H9 (cell line): ENCODE results near the gene MARK4. TPM values are rescaled to one million over a fixed set of nuclear protein-coding genes. Genes with fewer than 3 reads are reported as not detected.
A peak's percentile ranks its signal among the peaks of the same experiment; 100 is the strongest.

Experiments
- DNase-seq: peaks from one replicate; pipeline ENCODE4 v3.0.0-alpha.2; 2017
- H2AFZ ChIP-seq: one replicate; pipeline ENCODE4 v1.6.1; 2013; ENCODE audit warnings: mild to moderate bottlenecking, low read length, control low read depth, moderate library complexity
- H2AK5ac ChIP-seq: 2 replicates; pipeline ENCODE4 v1.6.1; 2013; ENCODE audit warnings: low read length, control low read depth, mixed read lengths; ENCODE audit not compliant: insufficient read length
- H2BK120ac ChIP-seq: one replicate; pipeline ENCODE4 v1.6.1; 2013; ENCODE audit warnings: low read depth, mild to moderate bottlenecking, low read length, control low read depth, inconsistent platforms; ENCODE audit not compliant: poor library complexity, severe bottlenecking
- H2BK12ac ChIP-seq: 2 replicates; pipeline ENCODE4 v1.6.1; 2013; ENCODE audit warnings: low read length, control low read depth, mixed read lengths, low read depth; ENCODE audit not compliant: insufficient read length
- H2BK15ac ChIP-seq: 2 replicates; pipeline ENCODE4 v1.6.1; 2013; ENCODE audit warnings: low read depth, low read length, control low read depth
- H2BK20ac ChIP-seq: one replicate; pipeline ENCODE4 v1.6.1; 2013; ENCODE audit warnings: low read depth, mild to moderate bottlenecking, low read length, control low read depth, inconsistent platforms; ENCODE audit not compliant: poor library complexity, severe bottlenecking
- H2BK5ac ChIP-seq: 2 replicates; pipeline ENCODE4 v1.6.1; 2013; ENCODE audit warnings: low read length, control low read depth, mixed read lengths; ENCODE audit not compliant: insufficient read length
- H3K14ac ChIP-seq: 2 replicates; pipeline ENCODE4 v1.6.1; 2013; ENCODE audit warnings: low read length, control low read depth; ENCODE audit not compliant: insufficient read depth
- H3K18ac ChIP-seq: 2 replicates; pipeline ENCODE4 v1.6.1; 2013; ENCODE audit warnings: low read depth, mild to moderate bottlenecking, mixed read lengths, low read length, control low read depth; ENCODE audit not compliant: insufficient read length
- H3K23ac ChIP-seq: 2 replicates; pipeline ENCODE4 v1.6.1; 2013; ENCODE audit warnings: low read length, control low read depth, mixed read lengths, low read depth; ENCODE audit not compliant: insufficient read length
- H3K23me2 ChIP-seq: 2 replicates; pipeline ENCODE4 v1.6.1; 2013; ENCODE audit warnings: low read depth, mild to moderate bottlenecking, mixed read lengths, low read length, control low read depth; ENCODE audit not compliant: insufficient read length, poor library complexity, severe bottlenecking
- H3K27ac ChIP-seq: 2 replicates; pipeline ENCODE4 v1.5.1; 2013; ENCODE audit warnings: low read length, control low read depth, mixed read lengths, low read depth; ENCODE audit not compliant: insufficient read length
- H3K27me3 ChIP-seq: 2 replicates; pipeline ENCODE4 v1.6.1; 2013; ENCODE audit warnings: low read length, control low read depth, inconsistent platforms; ENCODE audit not compliant: insufficient read depth
- H3K4ac ChIP-seq: 2 replicates; pipeline ENCODE4 v1.6.1; 2013; ENCODE audit warnings: low read depth, mild to moderate bottlenecking, control low read depth, inconsistent platforms, low read length, moderate library complexity
- H3K4me1 ChIP-seq: 2 replicates; pipeline ENCODE4 v1.6.1; 2013; ENCODE audit warnings: low read length, control low read depth, inconsistent platforms; ENCODE audit not compliant: insufficient read depth
- H3K4me2 ChIP-seq: 2 replicates; pipeline ENCODE4 v1.6.1; 2013; ENCODE audit warnings: low read length, control low read depth, mixed read lengths; ENCODE audit not compliant: insufficient read length, insufficient read depth
- H3K56ac ChIP-seq: 2 replicates; pipeline ENCODE4 v1.6.1; 2013; ENCODE audit warnings: low read depth, mild to moderate bottlenecking, mixed read lengths, low read length, control low read depth; ENCODE audit not compliant: insufficient read length
- H3K79me1 ChIP-seq: 2 replicates; pipeline ENCODE4 v1.6.1; 2013; ENCODE audit warnings: low read depth, mild to moderate bottlenecking, moderate library complexity, low read length, control low read depth, inconsistent platforms; ENCODE audit not compliant: insufficient read depth, poor library complexity, severe bottlenecking
- H3K79me2 ChIP-seq: 2 replicates; pipeline ENCODE4 v1.6.1; 2013; ENCODE audit warnings: low read length, control low read depth, inconsistent platforms; ENCODE audit not compliant: insufficient read depth
- H3K9ac ChIP-seq: 2 replicates; pipeline ENCODE4 v1.6.1; 2013; ENCODE audit warnings: low read length, control low read depth, mixed read lengths; ENCODE audit not compliant: insufficient read length; ENCODE audit errors: extremely low read depth
- H3K9me3 ChIP-seq: one replicate; pipeline ENCODE4 v1.6.1; 2013; ENCODE audit warnings: low read depth, low read length, inconsistent platforms; ENCODE audit not compliant: control insufficient read depth
- H3T11ph ChIP-seq: one replicate; pipeline ENCODE4 v1.6.1; 2013; ENCODE audit warnings: mild to moderate bottlenecking, low read length, control low read depth, inconsistent platforms
- H4K20me1 ChIP-seq: one replicate; pipeline ENCODE4 v1.6.1; 2013; ENCODE audit not compliant: control insufficient read depth, insufficient read length, insufficient read depth
- H4K5ac ChIP-seq: 2 replicates; pipeline ENCODE4 v1.6.1; 2013; ENCODE audit warnings: low read depth, mild to moderate bottlenecking, mixed read lengths, low read length, control low read depth; ENCODE audit not compliant: insufficient read length
- H4K8ac ChIP-seq: replicated peaks from 2 replicates; pipeline ENCODE4 v1.6.1; 2013; ENCODE audit warnings: low read length, control low read depth, mixed read lengths, low read depth; ENCODE audit not compliant: insufficient read length
- H4K91ac ChIP-seq: 2 replicates; pipeline ENCODE4 v1.6.1; 2013; ENCODE audit warnings: low read depth, mild to moderate bottlenecking, moderate library complexity, mixed read lengths, low read length, control low read depth; ENCODE audit not compliant: insufficient read length
- H3K27ac Mint-ChIP-seq, 3 experiments: 2 replicates in 2 of 3; 3 replicates in 1 of 3; pipeline ENCODE4 v1.8.0; 2020 to 2021; ENCODE audit warnings: mixed read lengths in 3 of 3, mild to moderate bottlenecking in 1 of 3, moderate library complexity in 1 of 3
- H3K27me3 Mint-ChIP-seq: 2 replicates; pipeline ENCODE4 v1.8.0; 2021; ENCODE audit warnings: low read depth, mild to moderate bottlenecking, moderate library complexity, mixed read lengths
- H3K36me3 Mint-ChIP-seq, 3 experiments: 2 replicates in 2 of 3; 3 replicates in 1 of 3; pipeline ENCODE4 v1.8.0; 2020 to 2021; ENCODE audit warnings: low read depth in 3 of 3, mixed read lengths in 3 of 3; ENCODE audit not compliant: insufficient read depth in 1 of 3
- H3K4me1 Mint-ChIP-seq, 2 experiments: 2 replicates each; pipeline ENCODE4 v1.8.0; 2020; ENCODE audit warnings: mixed read lengths in 2 of 2
- H3K4me3 Mint-ChIP-seq, 2 experiments: 2 replicates in 1 of 2; 3 replicates in 1 of 2; pipeline ENCODE4 v1.8.0; 2020 to 2021; ENCODE audit warnings: mild to moderate bottlenecking in 2 of 2, mixed read lengths in 2 of 2, moderate library complexity in 1 of 2
- H3K9me3 Mint-ChIP-seq, 2 experiments: 2 replicates in 1 of 2; 3 replicates in 1 of 2; pipeline ENCODE4 v1.8.0; 2020; ENCODE audit warnings: mild to moderate bottlenecking in 2 of 2, mixed read lengths in 2 of 2, moderate library complexity in 1 of 2
- CTCF ChIP-seq: fragments of 200-600 bp; sonication (generic); conservative IDR thresholded peaks from 3 replicates; pipeline ENCODE4 v1.8.0; 2021; ENCODE audit warnings: antibody characterized with exemption, mild to moderate bottlenecking
- WGBS: extraction: QIAGEN DNeasy Blood & Tissue Kit; methylation state at CpG from one replicate; pipeline ENCODE4 v1.1.7; 2013; ENCODE audit warnings: missing lambda C conversion rate, low lambda C conversion rate, mixed read lengths; ENCODE audit not compliant: insufficient read length; ENCODE audit errors: extremely low coverage; 5-methylcytosine and 5-hydroxymethylcytosine counted together
- total RNA-seq: library from RNA; stranded (reverse); gene quantifications from 2 replicates; pipeline ENCODE4 v1.2.1, GENCODE V29; 2021

Gene MARK4
- total RNA-seq, 1 experiment from 2014 or later = 44.7 TPM

GRCh38 chr19:45265375-45265774 lies 14.3 kb downstream of the MARK4 start:
- H3K4me1 Mint-ChIP-seq = no peaks in the 10 kb centered on the region
- Histone ChIP-seq H3K23me2 (no peaks in the 10 kb centered on the region), H2AFZ (no peak overlapping the region), H4K20me1 (peaks cover 8% of the 10 kb centered on the region), H3K4me1 (no peaks in the 10 kb centered on the region), H3K56ac (no peak overlapping the region), H3K27ac (no peak overlapping the region), H2BK120ac (no peak overlapping the region), H2BK20ac (no peak overlapping the region), H4K5ac (no peak overlapping the region), H3K23ac (no peak overlapping the region), H3K9me3 (no peaks in the 10 kb centered on the region), H4K91ac (no peak overlapping the region), H3K9ac (no peak overlapping the region), H3K4ac (no peak overlapping the region), H3K79me2 (no peaks in the 10 kb centered on the region), H3K4me2 (no peak overlapping the region), H3K18ac (no peak overlapping the region), H2BK15ac (no peak overlapping the region), H3K14ac (no peak overlapping the region; the same call in 1 of the 2 replicates), H3T11ph (no peak overlapping the region), H3K27me3 (no peaks in the 10 kb centered on the region), H4K8ac (no peak overlapping the region), H2BK12ac (no peak overlapping the region), H3K79me1 (no peaks in the 10 kb centered on the region), H2BK5ac (no peak overlapping the region), H2AK5ac (no peak overlapping the region)
- peaks cover 1% of the 10 kb centered on the region for H3K27me3 Mint-ChIP-seq
- peak overlapping the region in 1 of 3 experiments; percentile 74; a peak in 2 of 7 replicates for H3K27ac Mint-ChIP-seq
- WGBS = no CpG with 5 or more reads among the region's 5 CpGs
- peaks cover 0 to 32% (median 13%) of the 10 kb centered on the region in 3 experiments; a peak in 5 of 7 replicates for H3K36me3 Mint-ChIP-seq
- no peaks in the 10 kb centered on the region for H3K9me3 Mint-ChIP-seq
- DNase-seq = no peak
- no peak for TF ChIP-seq CTCF
- no peak overlapping the region; a peak in 1 of 5 replicates for H3K4me3 Mint-ChIP-seq
